LNCAP (cell line): Measurements from ENCODE around the gene RPEL1.

Experiments
- CTCF ChIP-seq: fragments of 450-650 bp; IDR thresholded peaks from 2 replicates; pipeline ENCODE4 v1.5.1; 2017; ENCODE audit warnings: mild to moderate bottlenecking

RPEL1 gene

GRCh38 chr10:103273041-103273441, 27.4 kb downstream of the RPEL1 start:
- TF ChIP-seq CTCF = no peak

GRCh38 chr10:103276251-103276895, 30.7 kb downstream of the RPEL1 start:
- TF ChIP-seq CTCF = no peak

GRCh38 chr10:103276896-103277712, 31.4 kb downstream of the RPEL1 start, which contains the start of gene INA:
TSS of gene INA (plus strand) at chr10:103277138. CDS start at chr10:103277212, 74 bp downstream.
- TF ChIP-seq CTCF = no peak

GRCh38 chr10:103277713-103278536, 32.2 kb downstream of the RPEL1 start:
- TF ChIP-seq CTCF = no peak

GRCh38 chr10:103278537-103278823, 32.8 kb downstream of the RPEL1 start:
- no peak for TF ChIP-seq CTCF

GRCh38 chr10:103278862-103279298, 33.2 kb downstream of the RPEL1 start:
- TF ChIP-seq CTCF = no peak

- no peak for TF ChIP-seq CTCF
These were observed 34.3 kb downstream of the RPEL1 start for GRCh38 chr10:103280031-103280430.
